DOHH2 (cell line): ENCODE measurements around the gene MBLAC1.

ENCODE experiments used
- H3F3A ChIP-seq: fragments of 200-600 bp; sonication (generic), shearing (Covaris generic); 2 replicates; pipeline ENCODE4 v1.6.0; 2016; ENCODE audit warnings: antibody characterized with exemption, mild to moderate bottlenecking; ENCODE audit not compliant: control insufficient read depth, insufficient read depth
- H3K27ac ChIP-seq: fragments of 200-600 bp; sonication (generic); 2 replicates; pipeline ENCODE4 v1.5.1; 2014; ENCODE audit warnings: low read depth, mild to moderate bottlenecking, low read length, moderate library complexity
- H3K27me3 ChIP-seq: fragments of 200-600 bp; sonication (generic); 2 replicates; pipeline ENCODE4 v1.6.1; 2014; ENCODE audit warnings: mild to moderate bottlenecking, low read length, mixed read lengths; ENCODE audit not compliant: control insufficient read depth
- H3K36me3 ChIP-seq: fragments of 200-600 bp; sonication (generic); 2 replicates; pipeline ENCODE4 v1.6.1; 2014; ENCODE audit warnings: mild to moderate bottlenecking, low read length, moderate library complexity, mixed read lengths; ENCODE audit not compliant: control insufficient read depth
- H3K4me1 ChIP-seq: fragments of 200-600 bp; sonication (generic); 2 replicates; pipeline ENCODE4 v1.6.1; 2014; ENCODE audit warnings: mild to moderate bottlenecking, low read length, mixed read lengths; ENCODE audit not compliant: control insufficient read depth
- H3K4me2 ChIP-seq: fragments of 200-600 bp; sonication (generic); 2 replicates; pipeline ENCODE4 v1.6.0; 2014; ENCODE audit warnings: mild to moderate bottlenecking, low read length, moderate library complexity
- H3K4me3 ChIP-seq: fragments of 200-600 bp; sonication (generic); 2 replicates; pipeline ENCODE4 v1.5.1; 2014; ENCODE audit warnings: mild to moderate bottlenecking, low read length, mixed read lengths
- H3K79me2 ChIP-seq: fragments of 200-600 bp; sonication (generic); 2 replicates; pipeline ENCODE4 v1.6.1; 2014; ENCODE audit warnings: mild to moderate bottlenecking, low read length, mixed read lengths; ENCODE audit not compliant: control insufficient read depth
- H3K9me2 ChIP-seq: fragments of 200-600 bp; sonication (generic); replicated peaks from 2 replicates; pipeline ENCODE4 v1.6.1; 2014; ENCODE audit warnings: mild to moderate bottlenecking, low read length, mixed read lengths; ENCODE audit not compliant: control insufficient read depth
- H3K9me3 ChIP-seq: fragments of 200-600 bp; sonication (generic); 2 replicates; pipeline ENCODE4 v1.6.1; 2014; ENCODE audit warnings: antibody characterized with exemption, low read length, mixed read lengths; ENCODE audit not compliant: control insufficient read depth, insufficient read depth
- H4K20me1 ChIP-seq: fragments of 200-600 bp; sonication (generic); 2 replicates; pipeline ENCODE4 v1.6.0; 2014; ENCODE audit warnings: low read depth, mild to moderate bottlenecking, antibody characterized with exemption, low read length, moderate library complexity; ENCODE audit not compliant: control insufficient read depth, insufficient read depth
- EZH2phosphoT487 ChIP-seq: fragments of 200-600 bp; sonication (generic); IDR thresholded peaks from 2 replicates; pipeline ENCODE4 v1.6.1; 2017; ENCODE audit warnings: borderline replicate concordance, mild to moderate bottlenecking, antibody characterized with exemption, low read length, moderate library complexity, mixed read lengths
- TF ChIP-seq, protein P1 (sequence below): fragments of 200-600 bp; sonication (generic); IDR thresholded peaks from one replicate; pipeline ENCODE4 v1.5.1; 2014; ENCODE audit warnings: antibody characterized with exemption, mild to moderate bottlenecking, low read depth, low read length; ENCODE audit not compliant: poor library complexity, severe bottlenecking

The MBLAC1 gene

DNA sequence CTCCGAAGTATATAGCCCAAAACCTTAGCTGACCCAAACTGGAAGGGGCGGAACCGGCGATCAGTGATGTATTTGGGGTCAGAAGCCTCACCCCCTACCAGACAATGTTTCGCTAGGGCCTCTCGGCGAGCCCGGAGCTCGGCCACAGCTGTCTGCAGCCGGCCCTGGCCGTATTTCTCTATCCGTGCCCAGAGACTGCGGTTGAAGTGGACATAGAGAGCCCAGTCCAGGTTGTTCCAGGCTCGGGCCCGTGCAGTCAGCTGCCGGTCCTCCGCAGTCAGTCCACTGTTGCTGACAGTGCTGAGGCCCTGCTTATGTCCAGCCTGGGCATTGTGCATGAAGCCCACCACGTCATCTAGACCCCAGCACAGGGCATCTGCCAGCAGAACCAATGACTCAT lies 33.3 kb downstream of the MBLAC1 start:
- H4K20me1 ChIP-seq = peaks cover 8% of the 10 kb centered on the region; the same call in 1 of the 2 replicates
- H3K4me2 ChIP-seq = no peak overlapping the region

DNA sequence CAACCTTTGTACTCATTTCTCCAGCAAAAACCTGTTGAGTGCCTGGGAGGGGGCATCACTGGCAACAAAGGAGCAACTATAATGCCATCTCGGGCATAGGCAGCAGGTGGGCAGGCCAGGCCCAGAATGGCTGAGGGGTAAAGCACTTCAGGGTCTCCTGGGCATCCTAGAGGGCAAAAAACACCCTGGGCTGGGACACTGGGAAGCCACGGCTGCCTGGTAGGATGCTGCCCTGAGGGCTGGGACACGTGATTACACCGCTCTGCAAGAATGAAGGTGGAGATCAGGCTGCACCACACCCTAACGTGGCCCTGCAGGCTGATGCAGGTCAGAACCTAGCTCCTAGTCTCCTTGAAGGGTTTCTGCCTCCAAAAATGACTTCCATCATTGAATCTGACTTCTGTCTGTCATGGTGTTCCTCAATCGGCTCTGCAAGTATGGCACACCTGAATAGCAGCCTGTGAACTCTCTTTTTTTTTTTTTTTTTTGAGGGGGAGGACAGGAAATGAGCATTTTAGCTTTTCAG lies 36.3 kb downstream of the MBLAC1 start:
- Histone ChIP-seq H4K20me1 (no peaks in the 10 kb centered on the region), H3K4me1 (peaks cover 37% of the 10 kb centered on the region), H3K4me3 (no peak overlapping the region), H3K36me3 (peaks cover 3% of the 10 kb centered on the region), H3K4me2 (peak overlapping the region; percentile 36), H3K27me3 (peaks cover 10% of the 10 kb centered on the region), H3K9me2 (no peaks in the 10 kb centered on the region), H3F3A (no peaks in the 10 kb centered on the region; the same call in 1 of the 2 replicates), H3K27ac (no peak overlapping the region; the same call in 1 of the 2 replicates), H3K79me2 (peaks cover 11% of the 10 kb centered on the region), H3K9me3 (no peaks in the 10 kb centered on the region)
- TF ChIP-seq, protein P1, sequence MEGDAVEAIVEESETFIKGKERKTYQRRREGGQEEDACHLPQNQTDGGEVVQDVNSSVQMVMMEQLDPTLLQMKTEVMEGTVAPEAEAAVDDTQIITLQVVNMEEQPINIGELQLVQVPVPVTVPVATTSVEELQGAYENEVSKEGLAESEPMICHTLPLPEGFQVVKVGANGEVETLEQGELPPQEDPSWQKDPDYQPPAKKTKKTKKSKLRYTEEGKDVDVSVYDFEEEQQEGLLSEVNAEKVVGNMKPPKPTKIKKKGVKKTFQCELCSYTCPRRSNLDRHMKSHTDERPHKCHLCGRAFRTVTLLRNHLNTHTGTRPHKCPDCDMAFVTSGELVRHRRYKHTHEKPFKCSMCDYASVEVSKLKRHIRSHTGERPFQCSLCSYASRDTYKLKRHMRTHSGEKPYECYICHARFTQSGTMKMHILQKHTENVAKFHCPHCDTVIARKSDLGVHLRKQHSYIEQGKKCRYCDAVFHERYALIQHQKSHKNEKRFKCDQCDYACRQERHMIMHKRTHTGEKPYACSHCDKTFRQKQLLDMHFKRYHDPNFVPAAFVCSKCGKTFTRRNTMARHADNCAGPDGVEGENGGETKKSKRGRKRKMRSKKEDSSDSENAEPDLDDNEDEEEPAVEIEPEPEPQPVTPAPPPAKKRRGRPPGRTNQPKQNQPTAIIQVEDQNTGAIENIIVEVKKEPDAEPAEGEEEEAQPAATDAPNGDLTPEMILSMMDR = no peak
- no peak for TF ChIP-seq EZH2phosphoT487

More for the DNA sequence above, 33.3 kb downstream of the MBLAC1 start:
- Histone ChIP-seq H3K9me2 (no peaks in the 10 kb centered on the region), H3K4me1 (peaks cover 45% of the 10 kb centered on the region), H3K27me3 (no peaks in the 10 kb centered on the region), H3K36me3 (peaks cover 33% of the 10 kb centered on the region), H3F3A (peaks cover 13% of the 10 kb centered on the region), H3K4me3 (no peak overlapping the region), H3K27ac (no peak overlapping the region), H3K79me2 (peaks cover 39% of the 10 kb centered on the region), H3K9me3 (no peaks in the 10 kb centered on the region)
- TF ChIP-seq, protein P1 = no peak

DNA sequence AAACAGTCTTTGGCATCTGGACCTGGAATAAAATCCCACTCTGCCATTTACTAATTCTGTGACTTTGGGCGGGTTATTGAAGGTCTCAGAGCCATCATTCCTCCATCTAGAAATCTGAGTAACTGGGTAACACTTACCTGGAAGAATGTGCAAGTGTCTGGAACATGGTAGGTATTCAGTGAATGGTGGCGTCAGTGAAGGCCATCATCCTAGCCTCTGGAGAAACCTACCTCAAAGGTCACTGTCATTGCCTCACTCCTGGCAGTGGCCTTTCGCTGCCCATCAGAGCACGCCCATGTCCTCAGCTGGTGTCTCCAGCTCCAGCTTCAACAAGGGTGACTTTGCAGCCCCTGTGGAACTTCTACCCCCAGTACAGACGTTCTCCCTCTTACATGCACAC lies 37.1 kb downstream of the MBLAC1 start:
- H3K27me3 ChIP-seq = peaks cover 16% of the 10 kb centered on the region

More for the DNA sequence above, 37.1 kb downstream of the MBLAC1 start:
- TF ChIP-seq EZH2phosphoT487 = no peak
- TF ChIP-seq, protein P1 = no peak
- Histone ChIP-seq H3K4me3 (no peak overlapping the region), H3K9me2 (no peaks in the 10 kb centered on the region), H3F3A (peaks cover 3% of the 10 kb centered on the region; the same call in 1 of the 2 replicates), H3K4me1 (peaks cover 42% of the 10 kb centered on the region), H3K4me2 (peak overlapping the region; percentile 36; the same call in 1 of the 2 replicates), H3K9me3 (no peaks in the 10 kb centered on the region), H4K20me1 (no peaks in the 10 kb centered on the region), H3K79me2 (peaks cover 4% of the 10 kb centered on the region), H3K27ac (no peak overlapping the region), H3K36me3 (no peaks in the 10 kb centered on the region)
